Measurements from ENCODE around the gene DDX17. TPM values are rescaled to one million over a fixed set of nuclear protein-coding genes. Genes with fewer than 3 reads are reported as not detected.

DDX17 gene
- total and polyA plus RNA-seq, 2 of the 4 experiments (the other 2 are of a cell fraction), result 240 to 371 TPM

- ATAC-seq (ENCODE audit: low read depth), result no peak
- no peak overlapping the region for H3K14ac ChIP-seq (replicated peaks; ENCODE audit: low read depth, low read length)
- peaks cover 4% of the 10 kb centered on the region; the same call in 1 of the 2 replicates for H4K20me1 ChIP-seq (ENCODE audit: insufficient read depth, low read length)
- no peak overlapping the region for H4K91ac ChIP-seq (ENCODE audit: insufficient read depth, low read depth, low read length)
- in situ Hi-C loops (cut with MboI; ENCODE audit: low sequenced_read_pairs), result no loop called here
- H2BK15ac ChIP-seq (ENCODE audit: low read depth, low read length), result no peak overlapping the region
- H2AK9ac ChIP-seq (replicated peaks; ENCODE audit: low read depth, low read length, poor library complexity), result no peak overlapping the region
- no peak overlapping the region for H2BK120ac ChIP-seq (ENCODE audit: low read depth, low read length)
- H3K18ac ChIP-seq (ENCODE audit: low read depth, low read length), result no peak overlapping the region
- 60% methylated on average over 3 of the region's 15 CpGs; no CpG with 5 or more reads in 1 of the 2 experiments for WGBS, 2 experiments (ENCODE audit: extremely low coverage in 2 of 2, insufficient read length in 1 of 2)
- H2AFZ ChIP-seq (replicated peaks; ENCODE audit: low read length, poor library complexity), result no peak overlapping the region
- dilution Hi-C loops (cut with HindIII; ENCODE audit: low sequenced_read_pairs, unreplicated experiment), result no loop called here
- H3K23ac ChIP-seq (ENCODE audit: low read depth, low read length), result no peak overlapping the region
- ChIA-PET POLR2A (ENCODE audit: unreplicated experiment) (no interaction called here), CTCF (no interaction called here)
- no peaks in the 10 kb centered on the region for H3K4me1 ChIP-seq (ENCODE audit: control insufficient read depth, insufficient read depth, low read length)
- H2AK5ac ChIP-seq (ENCODE audit: low read depth, low read length), result no peak overlapping the region
- H3K9me1 ChIP-seq (ENCODE audit: insufficient read depth, low read length), result no peaks in the 10 kb centered on the region
- no peak overlapping the region for H3K4me2 ChIP-seq (ENCODE audit: low read depth, low read length)
- intact Hi-C loops (cut with micrococcal nuclease), result no loop called here
- no peak overlapping the region for H3K27ac ChIP-seq (ENCODE audit: insufficient read depth, low read length)
- no peak overlapping the region for H4K8ac ChIP-seq (ENCODE audit: low read depth in 2 of 2, low read length in 2 of 2)
- H3K4ac ChIP-seq (ENCODE audit: low read depth, low read length), result no peak overlapping the region
- peaks cover 40% of the 10 kb centered on the region for H3K27me3 ChIP-seq (ENCODE audit: control insufficient read depth, insufficient read depth, low read length)
- TF ChIP-seq MAFK (IDR thresholded peaks at IDR 0.05; ENCODE audit: low read depth, low read length), result no peak
- TF ChIP-seq NFE2L2 (IDR thresholded peaks at IDR 0.05; ENCODE audit: low read depth, low read length), result no peak
- TF ChIP-seq POLR2A (IDR thresholded peaks at IDR 0.05; ENCODE audit: low read depth, low read length), result no peak
- H3K9me3 ChIP-seq (ENCODE audit: control insufficient read depth, insufficient read depth, low read length), result no peaks in the 10 kb centered on the region
- no peak overlapping the region for H4K5ac ChIP-seq (ENCODE audit: low read depth, low read length)
- H2BK20ac ChIP-seq (ENCODE audit: low read depth, low read length), result no peak overlapping the region
- no peaks in the 10 kb centered on the region for H3K36me3 ChIP-seq (ENCODE audit: control insufficient read depth, insufficient read depth, low read length)
- no TSS peak for BruUV-seq (replicated peaks)
- DNase-seq, result no peak
- no peak overlapping the region for H3K9ac ChIP-seq (ENCODE audit: low read depth, low read length)
- no peak overlapping the region for H3K56ac ChIP-seq (ENCODE audit: extremely low read depth, insufficient read depth, low read length)
- no peak overlapping the region for H2BK5ac ChIP-seq (ENCODE audit: low read depth, low read length, poor library complexity, severe bottlenecking)
- H3K79me1 ChIP-seq (ENCODE audit: low read depth in 1 of 2, low read length in 2 of 2), result no peaks in the 10 kb centered on the region
- no peak overlapping the region for H3K4me3 ChIP-seq (ENCODE audit: insufficient read depth, low read depth, low read length)
Observed at GRCh38 chr22:38436629-38437395, 69.3 kb downstream of the DDX17 start.
